ENCODE results near the gene HMG20A. TPM values are rescaled to one million over a fixed set of nuclear protein-coding genes. Genes with fewer than 3 reads are reported as not detected.

Gene HMG20A
- total RNA-seq, 4 donors from 2014 or later = 33.1 to 48.7 (median 40.5) TPM

- H3K27ac ChIP-seq = no peak overlapping the region
- H3K27me3 ChIP-seq = no peaks in the 10 kb centered on the region
- intact Hi-C loops (cut with DNase I) = no loop called here
- no peak overlapping the region for H3K4me3 ChIP-seq (replicated peaks in 1 of 3)
- peaks cover 31 to 35% of the 10 kb centered on the region in 2 donors for H3K4me1 ChIP-seq
- H3K36me3 ChIP-seq = no peaks in the 10 kb centered on the region
- TF ChIP-seq POLR2A (IDR thresholded peaks at IDR 0.05) = no peak
- TF ChIP-seq CTCF (IDR thresholded peaks at IDR 0.05) = no peak
- DNase-seq = no peak
- no peaks in the 10 kb centered on the region for H3K9me3 ChIP-seq
These were observed 82.6 kb downstream of the HMG20A start for GRCh38 chr15:77503240-77503639.

GRCh38 chr15:77503764-77504163 lies 83.1 kb downstream of the HMG20A start:
- 86 to 99% methylated on average over 6 of the region's 6 CpGs for WGBS, 2 donors
- TF ChIP-seq CTCF (IDR thresholded peaks at IDR 0.05) (no peak), POLR2A (IDR thresholded peaks at IDR 0.05) (no peak)
- Histone ChIP-seq H3K27ac (no peak overlapping the region), H3K4me3 (replicated peaks in 1 of 3) (no peak overlapping the region), H3K9me3 (no peaks in the 10 kb centered on the region), H3K36me3 (no peaks in the 10 kb centered on the region), H3K27me3 (no peaks in the 10 kb centered on the region), H3K4me1 (peaks cover 31 to 35% of the 10 kb centered on the region in 2 donors)
- DNase-seq = no peak
- intact Hi-C loops (cut with DNase I) = no loop called here

GRCh38 chr15:77504306-77504705 lies 83.6 kb downstream of the HMG20A start:
- peak; percentile 21 to 46 for DNase-seq
- intact Hi-C loops (cut with DNase I) = no loop called here
- Histone ChIP-seq H3K27me3 (no peaks in the 10 kb centered on the region), H3K4me3 (replicated peaks in 1 of 3) (no peak overlapping the region), H3K9me3 (no peaks in the 10 kb centered on the region), H3K36me3 (no peaks in the 10 kb centered on the region), H3K4me1 (peaks cover 37 to 40% of the 10 kb centered on the region in 2 donors), H3K27ac (no peak overlapping the region)
- 93 to 97% methylated on average over 4 to 8 of the region's 8 CpGs for WGBS, 2 donors
- TF ChIP-seq POLR2A (IDR thresholded peaks at IDR 0.05) (no peak), CTCF (IDR thresholded peaks at IDR 0.05) (no peak)

- WGBS, 2 donors = 90 to 94% methylated on average over 3 to 5 of the region's 6 CpGs
- no peak overlapping the region for H3K4me3 ChIP-seq (replicated peaks in 1 of 3)
- no peak for DNase-seq
- no peak for TF ChIP-seq CTCF (IDR thresholded peaks at IDR 0.05)
- TF ChIP-seq POLR2A (IDR thresholded peaks at IDR 0.05) = no peak
- no peaks in the 10 kb centered on the region for H3K9me3 ChIP-seq
- no peaks in the 10 kb centered on the region for H3K27me3 ChIP-seq
- no peak overlapping the region for H3K27ac ChIP-seq
- intact Hi-C loops (cut with DNase I) = no loop called here
- no peaks in the 10 kb centered on the region for H3K36me3 ChIP-seq
- peaks cover 37 to 46% of the 10 kb centered on the region in 2 donors for H3K4me1 ChIP-seq
These were observed 84.2 kb downstream of the HMG20A start for GRCh38 chr15:77504871-77505270.

- H3K27me3 ChIP-seq = no peaks in the 10 kb centered on the region
- H3K27ac ChIP-seq = no peak overlapping the region
- no peak overlapping the region for H3K4me3 ChIP-seq (replicated peaks in 1 of 3)
- no peak for TF ChIP-seq CTCF (IDR thresholded peaks at IDR 0.05)
- no peak for TF ChIP-seq POLR2A (IDR thresholded peaks at IDR 0.05)
- no peaks in the 10 kb centered on the region for H3K36me3 ChIP-seq
- intact Hi-C loops (cut with DNase I) = no loop called here
- 88 to 95% methylated on average over 4 of the region's 4 CpGs for WGBS, 2 donors
- H3K9me3 ChIP-seq = no peaks in the 10 kb centered on the region
- DNase-seq = no peak
- H3K4me1 ChIP-seq = peaks cover 40 to 52% of the 10 kb centered on the region in 2 donors
These were observed 84.9 kb downstream of the HMG20A start for GRCh38 chr15:77505556-77505955.

Measured in thyroid gland (tissue), 4 donors.